HG03575 (cell line): Measurements from ENCODE around the gene CASP14.

Source experiments
- ATAC-seq: cut with Tn5 transposase; IDR thresholded peaks from one replicate; pipeline ENCODE4 v1.9.1; 2021; ENCODE audit not compliant: unreplicated experiment, insufficient number of reproducible peaks, low FRiP score; ENCODE audit errors: extremely low read depth

The CASP14 gene

GRCh38 chr19:15107061-15108010 is 58.1 kb downstream of the CASP14 start, which contains the start of gene SYDE1:
Gene SYDE1, plus strand, starts transcription at chr19:15107401. Its CDS starts 33 bp downstream, at chr19:15107434.
- ATAC-seq: no peak
